Parathyroid adenoma (tissue), 2 donors: ENCODE data around the gene HS3ST3B1.

ENCODE experiments used
- H2AFZ ChIP-seq: fragments of 300-600 bp; sonication (generic); one replicate; pipeline ENCODE4 v1.7.0; 2017; ENCODE audit warnings: antibody characterized with exemption, mild to moderate bottlenecking
- H3K27ac ChIP-seq: fragments of 300-600 bp; sonication (generic); one replicate; pipeline ENCODE4 v1.7.0; 2017
- H3K27me3 ChIP-seq: fragments of 300-600 bp; sonication (generic); one replicate; pipeline ENCODE4 v1.7.0; 2017; ENCODE audit warnings: low read length; ENCODE audit not compliant: control insufficient read depth, insufficient read depth
- H3K36me3 ChIP-seq: fragments of 300-600 bp; sonication (generic); one replicate; pipeline ENCODE4 v1.7.0; 2017; ENCODE audit warnings: low read length; ENCODE audit not compliant: control insufficient read depth, insufficient read depth
- H3K4me1 ChIP-seq: fragments of 300-600 bp; sonication (generic); one replicate; pipeline ENCODE4 v1.7.0; 2017; ENCODE audit warnings: control low read depth
- H3K4me2 ChIP-seq: fragments of 300-600 bp; sonication (generic); one replicate; pipeline ENCODE4 v1.7.0; 2017; ENCODE audit warnings: low read length
- H3K4me3 ChIP-seq: fragments of 300-600 bp; sonication (generic); one replicate; pipeline ENCODE4 v1.7.0; 2017; ENCODE audit warnings: low read depth, low read length
- H3K79me2 ChIP-seq: fragments of 300-600 bp; sonication (generic); one replicate; pipeline ENCODE4 v1.7.0; 2017; ENCODE audit warnings: control low read depth
- H3K9ac ChIP-seq: fragments of 300-600 bp; sonication (generic); one replicate; pipeline ENCODE4 v1.7.0; 2017; ENCODE audit warnings: mild to moderate bottlenecking
- H3K9me3 ChIP-seq: fragments of 300-600 bp; sonication (generic); one replicate; pipeline ENCODE4 v1.7.0; 2017; ENCODE audit warnings: low read length; ENCODE audit not compliant: control insufficient read depth
- CTCF ChIP-seq: fragments of 300-600 bp; sonication (generic); IDR thresholded peaks from one replicate; pipeline ENCODE4 v1.7.0; 2017; ENCODE audit warnings: antibody characterized with exemption, mild to moderate bottlenecking
- donor health status: primary hyperparathyroidism.

The HS3ST3B1 gene

DNA sequence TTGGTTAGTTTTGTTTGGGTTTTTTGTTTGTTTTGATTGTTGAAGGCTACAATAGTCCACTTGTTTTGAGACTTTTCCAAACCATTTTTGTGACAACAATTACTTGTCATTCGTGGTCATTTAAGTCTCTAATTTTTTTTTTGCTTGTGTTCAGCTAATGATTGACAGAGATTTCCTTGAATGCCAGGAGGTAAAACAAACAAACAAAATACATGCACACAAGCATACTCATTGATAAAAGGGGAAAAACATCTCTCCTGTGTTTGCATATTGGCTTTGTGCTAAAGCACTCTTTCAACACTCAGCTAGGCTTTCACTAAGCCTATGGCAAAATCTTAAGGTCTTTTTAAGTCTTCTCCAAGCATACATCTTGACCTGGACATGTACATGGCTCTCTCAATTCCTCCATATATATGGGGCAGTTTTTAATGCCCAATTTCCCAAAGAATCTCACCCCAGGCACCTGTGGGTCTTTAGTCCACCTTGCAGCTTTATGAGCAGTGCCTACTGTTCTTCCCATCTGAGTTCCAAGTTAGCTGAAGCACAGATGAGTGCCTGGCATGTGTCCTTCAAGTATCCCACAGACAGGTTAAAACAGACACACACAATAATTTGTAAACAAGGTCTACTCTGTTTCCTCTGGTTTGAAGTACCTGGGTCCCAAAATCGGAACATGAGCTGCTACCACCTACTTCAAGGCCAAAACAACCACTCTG, 24.2 kb upstream of the HS3ST3B1 start:
- H3K9ac ChIP-seq, result no peak overlapping the region
- no peak overlapping the region for H3K4me2 ChIP-seq
- H3K79me2 ChIP-seq, result no peaks in the 10 kb centered on the region
- H3K9me3 ChIP-seq, result no peaks in the 10 kb centered on the region
- TF ChIP-seq CTCF, result no peak
- no peaks in the 10 kb centered on the region for H3K27me3 ChIP-seq
- no peak overlapping the region for H3K27ac ChIP-seq
- no peaks in the 10 kb centered on the region for H3K4me1 ChIP-seq
- no peak overlapping the region for H2AFZ ChIP-seq
- no peak overlapping the region for H3K4me3 ChIP-seq
- H3K36me3 ChIP-seq, result no peaks in the 10 kb centered on the region

GRCh38 chr17:14281530-14281929, 19.4 kb upstream of the HS3ST3B1 start:
- no peak overlapping the region for H3K9ac ChIP-seq
- no peaks in the 10 kb centered on the region for H3K9me3 ChIP-seq
- no peak overlapping the region for H3K4me2 ChIP-seq
- H3K4me1 ChIP-seq, result no peaks in the 10 kb centered on the region
- H2AFZ ChIP-seq, result no peak overlapping the region
- no peaks in the 10 kb centered on the region for H3K36me3 ChIP-seq
- no peak overlapping the region for H3K4me3 ChIP-seq
- TF ChIP-seq CTCF, result no peak
- no peak overlapping the region for H3K27ac ChIP-seq
- H3K79me2 ChIP-seq, result no peaks in the 10 kb centered on the region
- peaks cover 3% of the 10 kb centered on the region for H3K27me3 ChIP-seq

DNA sequence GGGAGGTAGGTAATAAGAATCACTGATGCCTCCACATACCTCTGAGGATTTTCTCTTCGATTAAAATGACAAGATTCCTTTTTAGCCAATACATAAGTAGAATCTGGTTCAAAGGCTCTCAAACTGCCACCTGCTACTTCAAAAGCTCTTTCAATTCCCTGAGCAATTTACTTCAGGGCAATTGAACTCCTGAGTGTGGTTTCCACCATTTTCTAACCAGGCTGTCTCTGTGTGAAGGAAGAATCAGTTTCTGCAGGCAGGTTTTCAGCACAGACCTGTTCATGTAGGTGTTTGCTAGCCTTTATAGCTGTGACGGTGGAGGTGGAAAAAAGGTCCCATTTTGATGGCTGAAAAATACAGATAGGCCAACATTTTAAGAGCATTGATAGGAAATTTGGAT, 18.2 kb upstream of the HS3ST3B1 start:
- H3K4me1 ChIP-seq, result no peaks in the 10 kb centered on the region
- no peaks in the 10 kb centered on the region for H3K36me3 ChIP-seq
- no peak overlapping the region for H3K9ac ChIP-seq

GRCh38 chr17:14289162-14289561, 11.7 kb upstream of the HS3ST3B1 start:
- H3K36me3 ChIP-seq, result no peaks in the 10 kb centered on the region
- H3K27ac ChIP-seq, result no peak overlapping the region
- no peak overlapping the region for H3K4me2 ChIP-seq
- no peak overlapping the region for H2AFZ ChIP-seq
- no peak for TF ChIP-seq CTCF
- H3K4me3 ChIP-seq, result no peak overlapping the region
- no peaks in the 10 kb centered on the region for H3K9me3 ChIP-seq
- H3K4me1 ChIP-seq, result no peaks in the 10 kb centered on the region
- no peaks in the 10 kb centered on the region for H3K79me2 ChIP-seq
- peaks cover 3% of the 10 kb centered on the region for H3K27me3 ChIP-seq
- H3K9ac ChIP-seq, result no peak overlapping the region

More for the DNA sequence above, 18.2 kb upstream of the HS3ST3B1 start:
- Histone ChIP-seq H2AFZ (no peak overlapping the region), H3K27me3 (peaks cover 3% of the 10 kb centered on the region), H3K4me3 (no peak overlapping the region), H3K79me2 (no peaks in the 10 kb centered on the region), H3K9me3 (no peaks in the 10 kb centered on the region), H3K27ac (no peak overlapping the region), H3K4me2 (no peak overlapping the region)
- TF ChIP-seq CTCF, result no peak

DNA sequence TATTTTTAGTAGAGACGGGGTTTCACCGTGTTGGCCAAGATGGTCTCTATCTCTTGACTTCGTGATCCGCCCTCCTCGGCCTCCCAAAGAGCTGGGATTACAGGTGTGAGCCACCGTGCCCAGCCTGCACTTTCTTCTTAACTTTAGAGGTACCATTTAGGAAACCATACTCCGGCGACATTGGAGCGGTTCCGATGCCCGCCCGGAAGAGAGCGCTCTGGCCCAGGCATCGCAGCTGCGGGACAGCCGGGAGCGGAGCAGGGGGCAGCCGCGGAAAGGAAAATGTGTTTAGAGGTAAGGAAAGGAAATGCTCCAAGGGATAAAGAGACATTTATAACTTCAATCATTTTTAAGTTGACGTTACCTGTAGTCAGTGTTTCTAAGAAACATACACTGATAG, 6.0 kb upstream of the HS3ST3B1 start:
- Histone ChIP-seq H3K4me3 (no peak overlapping the region), H3K79me2 (no peaks in the 10 kb centered on the region), H3K36me3 (no peaks in the 10 kb centered on the region), H3K4me1 (no peaks in the 10 kb centered on the region), H3K9me3 (no peaks in the 10 kb centered on the region), H3K27me3 (peaks cover 3% of the 10 kb centered on the region), H2AFZ (no peak overlapping the region), H3K4me2 (no peak overlapping the region), H3K27ac (no peak overlapping the region), H3K9ac (no peak overlapping the region)
- no peak for TF ChIP-seq CTCF
